Activated T-cell treated with anti-CD3 and anti-CD28 coated beads, Interleukin-2, amount 50 U/mL, for 1 hour (primary cell): Measurements from ENCODE around the gene CACNA1G.

Source experiments
- DNase-seq: peaks from one replicate; pipeline ENCODE4 v3.0.0-alpha.2; 2020

Gene CACNA1G

DNA sequence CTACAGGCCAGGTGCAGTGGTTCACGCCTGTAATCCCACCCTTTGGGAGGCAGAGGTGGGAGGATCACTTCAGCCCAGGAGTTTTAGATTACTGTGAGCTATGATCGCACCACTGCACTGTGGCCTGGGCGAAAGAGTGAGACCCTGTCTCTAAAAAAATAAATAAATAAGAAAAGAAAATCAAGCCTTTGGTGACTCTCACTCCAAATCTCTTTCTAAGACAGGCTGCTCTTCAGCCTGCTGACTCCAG is 75.1 kb downstream of the CACNA1G start:
- no peak for DNase-seq

DNA sequence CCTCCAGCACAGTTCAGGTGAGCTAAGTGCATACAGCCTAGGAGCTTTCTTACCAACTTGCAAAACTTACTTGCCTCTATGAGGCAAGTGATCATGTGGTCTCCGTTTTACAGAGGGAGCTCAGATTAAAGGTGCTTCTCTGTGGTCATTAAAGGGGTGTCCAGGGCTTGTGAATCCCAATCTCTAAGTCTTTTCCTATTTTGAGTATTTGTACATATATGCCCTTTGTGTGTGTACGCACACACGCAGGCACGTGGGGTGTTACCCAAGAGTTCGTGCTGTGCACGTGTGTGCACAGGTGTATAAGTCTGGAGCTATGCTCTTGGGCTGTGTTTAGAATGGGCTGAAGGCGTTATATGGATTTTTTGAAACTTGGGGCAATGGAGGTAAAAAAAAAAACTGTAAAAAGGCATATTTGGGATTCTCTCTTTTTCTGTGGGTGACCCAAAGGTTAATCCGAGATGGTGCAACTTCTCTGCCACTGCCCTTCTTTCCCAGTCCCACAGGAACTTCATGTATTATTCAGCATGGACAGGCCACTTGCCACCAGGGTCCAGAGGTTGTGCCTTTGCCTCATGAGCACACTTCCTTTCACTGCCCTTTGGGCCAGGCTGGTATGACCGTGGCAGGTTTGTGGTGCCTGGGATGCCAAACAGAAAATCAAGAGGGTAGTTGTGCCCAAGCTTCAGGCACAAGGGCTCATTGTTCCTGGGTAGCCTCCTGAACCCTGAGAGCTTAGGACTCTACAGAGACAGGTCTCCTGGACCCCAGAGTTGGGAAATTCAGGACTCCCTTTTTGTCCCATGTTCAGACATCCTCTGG is 75.7 kb downstream of the CACNA1G start:
- no peak for DNase-seq

DNA sequence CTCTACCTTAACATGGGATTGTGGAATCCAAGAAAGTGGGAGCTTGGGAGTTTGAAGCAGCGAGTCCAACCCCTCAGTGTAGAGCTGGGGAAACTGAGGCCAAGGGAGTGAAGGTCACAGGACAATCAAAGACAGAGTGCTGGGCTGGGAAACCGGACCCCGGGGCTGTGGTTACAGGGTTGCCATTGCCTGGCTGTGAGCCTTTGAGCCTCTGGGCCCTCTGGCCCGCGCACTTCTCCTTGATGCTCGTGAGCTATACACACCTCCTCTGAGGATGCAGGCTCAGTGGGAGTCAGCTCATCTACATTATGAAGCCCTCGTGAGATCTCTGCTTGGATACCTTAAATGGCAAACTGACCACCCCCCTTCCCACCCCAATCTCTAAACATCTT is 76.3 kb downstream of the CACNA1G start:
- no peak for DNase-seq

DNA sequence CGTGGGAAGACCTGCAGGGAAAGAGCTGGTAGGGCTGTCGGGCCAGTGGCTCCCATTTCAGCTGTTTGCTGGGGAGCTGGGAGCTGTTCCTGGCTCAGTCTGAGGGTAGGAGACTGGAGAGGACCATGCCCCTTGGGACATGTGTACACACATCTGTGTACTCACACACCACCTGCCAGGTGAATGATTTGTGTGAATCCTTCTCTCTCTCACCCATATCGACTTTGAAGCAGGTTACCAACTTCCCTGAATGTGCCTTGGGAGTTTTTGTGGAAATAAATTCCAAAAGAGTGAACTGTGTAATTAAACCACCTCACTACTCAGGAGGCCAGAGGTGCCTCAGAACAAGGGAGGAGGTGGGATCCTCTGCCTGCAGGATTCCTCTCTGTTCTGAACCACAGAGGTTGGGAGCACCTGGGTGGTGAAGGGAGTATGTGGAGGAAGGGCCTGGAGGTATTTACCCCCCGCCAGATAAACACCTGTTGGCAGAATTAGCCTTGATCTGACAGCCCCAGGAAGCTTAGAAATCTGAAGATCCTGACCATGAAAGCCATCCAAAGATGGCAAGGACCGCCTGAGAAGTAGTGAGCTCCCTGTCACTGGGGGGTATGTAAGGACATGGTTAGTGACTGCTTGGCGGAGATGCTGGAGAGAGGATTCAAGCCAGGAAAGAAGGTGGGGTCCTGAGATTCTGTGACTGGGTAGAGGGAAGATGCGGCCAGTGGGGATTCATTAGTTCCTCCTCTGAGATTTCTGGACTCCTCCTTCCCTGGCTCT is 77.5 kb downstream of the CACNA1G start:
- no peak for DNase-seq

DNA sequence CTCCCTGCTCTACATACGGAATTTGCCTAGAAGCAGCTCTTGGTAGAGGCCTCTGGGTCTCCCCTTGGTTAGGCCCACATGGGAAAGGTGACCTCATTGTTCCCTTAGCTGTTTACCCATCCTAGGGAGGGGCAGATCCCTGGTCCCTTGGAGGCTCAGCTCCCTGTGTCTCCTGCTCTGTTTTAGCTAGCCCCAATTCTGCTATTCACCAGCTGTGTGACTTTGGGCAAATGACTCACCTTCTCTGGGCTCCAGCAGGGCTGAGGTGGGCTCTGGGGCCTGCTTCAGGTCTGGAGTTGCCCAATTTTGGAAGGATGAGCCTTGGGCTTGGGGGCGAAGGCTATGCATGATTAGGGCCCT is 78.1 kb downstream of the CACNA1G start:
- DNase-seq: no peak

DNA sequence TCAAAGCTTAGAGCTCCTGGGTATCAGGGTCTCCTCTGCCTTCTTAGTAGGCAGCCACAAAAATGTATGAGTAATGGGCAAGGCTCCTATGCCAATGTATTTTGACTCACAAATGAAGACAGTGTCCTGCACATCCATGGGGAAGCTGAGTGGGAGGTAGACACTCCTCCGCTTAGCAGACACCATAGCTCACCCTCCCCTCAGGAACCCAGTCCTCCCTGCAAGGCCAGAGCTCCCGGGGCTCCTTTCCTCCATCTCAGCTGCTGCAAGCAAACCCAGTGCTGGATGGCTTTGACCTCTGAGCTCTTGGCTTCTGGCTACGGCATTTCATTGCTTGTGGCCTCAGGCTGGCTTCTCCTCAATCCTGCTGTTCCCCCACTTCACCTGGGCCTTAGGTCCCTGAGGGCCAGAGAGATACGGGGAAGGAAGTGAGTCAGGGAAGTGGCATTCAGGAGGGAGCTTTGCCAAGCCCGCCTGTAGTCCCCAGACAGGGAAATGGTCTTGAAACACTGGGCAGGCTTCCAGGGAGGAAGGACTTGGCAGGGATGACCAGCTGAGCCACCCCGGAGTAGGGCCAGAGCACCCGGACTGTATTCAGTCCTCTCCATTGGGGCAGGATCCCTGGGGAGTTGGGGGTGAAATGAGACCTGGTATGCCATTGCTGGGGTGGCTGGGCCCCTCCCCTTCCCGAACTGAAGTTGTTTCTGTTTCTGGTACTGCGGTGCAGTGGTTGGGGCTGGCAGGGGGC is 78.6 kb downstream of the CACNA1G start:
- no peak for DNase-seq

DNA sequence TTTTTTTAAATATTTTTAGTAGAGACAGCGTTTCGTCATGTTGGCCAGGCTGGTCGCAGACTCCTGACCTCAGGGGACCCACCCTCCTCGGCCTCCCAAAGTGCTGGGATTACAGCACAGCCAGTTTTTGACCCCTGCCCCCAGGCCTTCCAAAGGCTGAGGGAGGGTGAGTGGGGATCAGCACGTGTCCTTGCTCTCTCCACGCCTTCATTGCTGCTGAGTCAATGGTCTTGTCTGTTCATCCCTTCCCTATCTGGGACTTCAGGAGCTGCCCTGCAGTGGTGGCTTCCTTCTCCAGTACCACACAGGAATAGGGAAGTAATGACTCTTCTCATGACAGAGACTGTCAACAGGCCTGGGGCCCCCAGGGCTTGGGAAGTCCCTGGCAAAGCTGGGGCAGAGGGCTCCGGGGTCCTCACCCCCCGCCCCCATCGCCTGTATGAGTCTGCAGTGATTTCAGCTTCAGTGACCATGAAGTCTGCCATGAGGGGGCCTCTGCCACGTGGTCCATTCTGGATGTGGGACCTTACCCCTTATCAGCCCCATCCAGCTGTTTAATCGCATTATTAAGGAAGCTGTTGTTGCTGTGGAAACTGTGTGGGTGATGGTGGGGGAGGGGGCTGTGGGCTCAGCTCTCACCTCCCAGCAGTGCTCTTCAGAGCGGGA is 80.3 kb downstream of the CACNA1G start:
- DNase-seq: no peak

DNA sequence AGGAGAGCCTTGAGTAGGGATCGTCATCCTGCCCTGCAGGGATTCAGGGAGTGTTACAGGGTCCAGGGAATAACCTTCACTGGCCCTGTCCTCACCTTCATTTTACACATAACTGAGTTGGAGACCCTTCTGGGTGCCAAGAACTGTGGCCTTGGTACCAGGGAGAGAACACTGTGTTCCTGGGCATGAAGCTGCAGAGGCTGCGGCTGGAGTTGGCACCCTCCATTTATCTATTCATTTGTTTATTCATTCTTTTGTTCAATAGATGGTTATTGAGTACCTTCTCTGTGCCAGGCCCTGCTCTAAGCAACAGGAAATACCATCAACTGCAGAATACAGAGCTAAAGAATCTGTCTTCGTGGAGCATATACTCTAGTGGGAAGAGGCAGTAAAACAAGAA is 80.8 kb downstream of the CACNA1G start:
- DNase-seq: no peak

DNA sequence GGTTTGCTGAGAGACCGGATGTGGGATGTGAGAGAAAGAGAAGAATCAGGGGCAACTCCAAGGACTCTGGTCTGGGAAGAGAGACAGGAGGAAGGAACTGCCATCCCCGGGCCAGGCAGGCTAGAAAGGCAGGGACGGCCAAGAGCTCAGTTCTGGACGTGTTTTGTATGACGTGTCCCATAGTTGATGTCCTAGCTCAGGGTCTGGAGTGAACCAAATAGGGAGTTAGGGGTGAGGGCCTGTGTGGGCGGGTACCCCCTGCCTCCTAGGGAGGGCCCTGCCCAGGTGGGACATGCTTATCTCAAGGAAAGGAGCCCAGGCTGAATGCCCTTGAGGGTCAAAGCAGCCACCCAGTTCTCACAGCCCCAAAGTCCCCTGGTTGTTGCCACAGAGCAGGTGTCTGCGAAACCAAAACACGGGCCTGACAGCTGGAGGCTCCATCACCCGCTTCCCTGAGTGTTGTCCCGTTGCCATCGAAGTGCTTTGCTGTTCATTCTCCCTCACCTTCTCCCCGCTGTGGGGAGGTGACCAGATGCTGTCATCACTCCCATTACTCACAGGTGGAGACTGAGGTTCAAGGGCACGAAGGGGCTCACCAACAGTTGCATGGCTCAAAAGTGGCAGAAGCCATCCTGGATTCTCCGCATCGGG is 81.7 kb downstream of the CACNA1G start:
- no peak for DNase-seq

DNA sequence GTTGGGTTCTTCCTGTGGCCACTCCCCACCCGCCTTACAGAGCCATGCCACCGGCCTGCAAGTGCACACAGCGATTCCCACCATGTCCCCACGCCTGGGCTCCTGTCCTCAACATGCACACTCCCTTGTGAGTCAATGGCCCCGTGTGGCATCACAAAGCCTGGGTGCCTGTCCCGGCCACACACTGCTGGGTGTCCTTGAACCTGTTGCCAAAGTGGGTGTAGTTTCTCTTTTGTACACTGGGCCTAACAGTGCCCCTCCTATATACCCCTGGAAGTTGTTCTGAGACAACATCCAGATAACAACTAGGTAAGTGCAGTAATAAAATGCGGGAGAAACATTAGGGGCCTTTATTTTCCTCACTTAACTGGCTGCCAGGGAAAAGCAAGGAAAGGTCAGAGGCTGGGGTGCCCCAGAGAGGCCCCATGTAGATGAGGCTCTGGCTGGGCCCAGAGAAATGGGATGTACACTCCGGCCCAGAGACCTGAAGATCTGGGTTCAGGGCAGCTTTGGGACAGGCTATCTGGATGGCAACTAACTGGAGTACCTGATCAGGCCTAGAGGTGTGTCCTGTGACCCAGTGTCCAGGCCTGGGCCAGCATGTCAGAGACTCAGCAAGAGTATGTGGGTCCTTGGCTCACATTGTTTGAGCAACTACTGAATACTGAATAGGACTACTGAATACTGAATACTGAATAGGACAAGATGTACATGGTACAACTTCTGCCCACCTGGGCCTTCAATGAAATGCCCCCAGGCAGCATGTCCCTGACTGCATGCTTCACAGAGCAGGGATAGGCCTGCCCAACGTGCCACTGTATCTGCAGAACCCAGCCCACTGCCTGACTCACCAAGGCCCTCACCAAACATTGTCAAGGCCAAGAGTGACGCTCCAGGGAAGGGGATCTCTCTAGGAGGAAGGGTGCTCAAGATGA is 82.5 kb downstream of the CACNA1G start:
- no peak for DNase-seq

DNA sequence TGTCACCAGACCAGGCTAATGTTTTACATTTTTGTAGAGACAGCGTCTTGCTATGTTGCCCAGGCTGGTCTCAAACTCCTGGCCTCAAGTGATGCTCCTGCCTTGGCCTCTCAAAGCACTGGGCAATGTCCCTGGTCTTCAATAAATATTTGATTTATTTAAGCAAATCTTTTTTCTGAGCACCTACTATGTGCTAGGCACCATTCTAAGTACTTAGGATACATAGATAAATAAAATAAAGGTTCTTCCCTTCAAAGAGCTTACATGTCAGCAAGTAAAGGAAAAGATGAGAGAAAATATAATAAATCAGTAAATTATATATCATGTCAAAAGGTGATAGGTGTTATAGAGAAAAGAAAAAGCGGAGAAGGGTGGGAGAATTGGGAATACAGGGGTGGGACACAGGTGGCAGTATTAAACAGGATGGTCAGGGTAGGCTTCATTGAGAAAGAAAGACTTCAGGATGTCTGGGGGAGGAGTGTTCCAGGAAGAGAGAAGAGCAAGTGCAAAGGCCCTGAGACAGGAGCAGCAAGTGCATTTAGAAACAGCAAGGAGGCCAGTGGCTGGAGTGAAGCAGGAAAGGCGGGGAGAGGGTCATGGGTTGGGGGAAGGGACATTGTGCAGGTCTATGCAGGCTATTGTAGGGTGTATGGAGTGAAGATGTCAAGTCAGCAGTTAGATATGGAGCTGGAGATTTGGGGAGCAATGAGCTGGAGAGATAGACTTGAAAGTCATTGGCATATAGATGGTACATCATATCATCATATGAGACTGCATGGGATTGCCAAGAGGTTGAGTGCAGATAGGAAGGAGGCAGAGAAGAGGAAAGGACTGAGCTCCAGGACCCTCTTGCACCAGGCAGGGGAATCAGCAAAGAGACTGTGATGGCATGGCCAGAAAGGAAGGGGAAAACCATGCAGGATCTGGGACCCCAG is 85.5 kb downstream of the CACNA1G start:
- no peak for DNase-seq

DNA sequence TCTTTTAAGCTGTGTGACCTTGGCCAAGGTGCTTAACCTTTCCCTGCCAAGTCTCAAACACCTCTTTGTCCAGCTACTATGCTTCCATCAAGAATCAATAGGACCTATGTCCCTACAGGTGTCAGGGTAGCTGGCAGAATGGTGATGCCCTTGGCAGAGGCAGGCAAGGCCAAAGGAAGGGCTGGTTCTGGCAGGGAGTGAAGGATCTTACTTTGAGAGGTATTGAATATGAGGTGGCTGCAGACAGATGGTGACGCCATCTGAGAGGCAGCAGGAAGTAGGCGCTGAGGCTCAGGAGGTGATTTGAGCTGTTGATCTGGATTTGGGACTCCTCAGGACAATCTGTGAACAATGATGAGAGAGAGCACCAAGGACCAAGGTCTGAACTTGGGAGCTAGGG is 86.7 kb downstream of the CACNA1G start:
- DNase-seq: no peak

DNA sequence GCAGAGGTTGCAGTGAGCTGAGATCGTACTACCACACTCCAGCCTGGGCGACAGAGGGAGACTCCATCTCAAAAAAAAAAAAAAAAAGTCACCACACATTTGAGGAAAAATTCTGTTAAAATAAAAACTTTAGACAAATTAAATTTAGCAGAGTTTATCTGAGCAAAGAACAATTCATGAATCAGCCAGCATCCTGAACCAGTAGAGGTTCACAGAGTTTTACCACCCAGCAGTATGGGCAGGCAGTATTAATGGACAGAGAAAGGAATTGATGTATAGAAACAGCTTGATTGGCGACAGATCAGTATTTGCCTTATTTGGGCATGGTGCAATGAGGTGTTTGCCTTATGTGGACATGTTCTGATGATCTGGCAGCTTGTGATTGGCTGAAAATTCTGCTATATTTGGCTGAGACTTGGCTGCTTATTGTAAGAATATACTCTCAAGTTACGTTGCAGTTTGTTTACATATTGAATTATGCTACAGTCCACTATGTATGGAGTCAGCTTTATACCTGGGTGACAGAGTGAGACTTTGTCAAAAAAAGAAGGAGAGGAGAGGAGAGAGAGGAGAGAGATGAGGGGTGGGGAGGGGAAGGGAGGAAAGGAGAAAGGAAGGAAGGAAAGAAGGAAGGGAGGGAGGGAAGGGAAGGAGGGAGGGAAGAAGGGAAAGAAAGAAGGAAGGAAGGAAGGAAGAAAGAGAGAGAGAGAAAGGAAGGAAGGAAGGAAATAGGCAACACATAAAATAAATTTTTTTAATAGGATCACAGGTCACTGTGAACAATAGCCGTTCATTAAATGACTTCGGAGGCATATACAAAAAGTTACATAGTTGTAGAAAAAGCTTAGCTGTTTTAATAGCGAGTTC is 88.8 kb downstream of the CACNA1G start:
- DNase-seq: no peak

DNA sequence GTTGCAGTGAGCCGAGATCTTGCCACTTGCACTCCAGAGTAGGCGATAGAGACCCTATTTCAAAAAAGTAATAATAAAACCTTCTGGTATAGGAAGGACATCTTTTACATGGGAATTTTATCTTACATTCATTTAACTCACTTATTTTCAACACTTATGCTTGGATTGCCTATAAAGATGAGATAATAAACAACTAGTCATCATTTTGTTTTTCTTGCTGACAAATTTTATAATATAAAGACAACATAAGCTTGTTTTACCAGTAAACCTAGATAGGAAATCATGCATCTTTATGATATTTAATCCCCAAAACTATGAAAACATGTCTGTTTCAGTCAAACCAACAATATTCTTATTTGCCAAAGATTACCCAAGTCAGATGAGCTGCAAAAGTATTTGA is 91.1 kb downstream of the CACNA1G start:
- no peak for DNase-seq

DNA sequence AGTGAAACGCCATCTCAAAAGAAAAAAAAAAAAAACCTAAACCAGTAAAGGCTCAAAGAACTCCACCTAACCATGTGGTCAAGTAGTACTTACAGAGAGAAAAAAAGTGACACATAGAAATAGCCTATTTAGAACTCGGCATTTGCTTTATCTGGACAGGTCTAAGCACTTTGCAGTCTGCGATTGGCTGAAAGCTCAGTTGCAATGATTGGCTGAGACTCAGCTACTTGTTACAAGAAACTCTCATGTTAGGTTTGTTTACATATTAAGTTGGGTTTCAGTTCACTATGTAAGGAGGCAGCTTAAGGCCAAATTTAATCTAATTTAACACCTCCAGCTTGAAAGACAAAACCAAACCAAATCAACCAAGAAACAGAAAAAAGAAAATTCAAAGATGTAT is 93.2 kb downstream of the CACNA1G start:
- no peak for DNase-seq

DNA sequence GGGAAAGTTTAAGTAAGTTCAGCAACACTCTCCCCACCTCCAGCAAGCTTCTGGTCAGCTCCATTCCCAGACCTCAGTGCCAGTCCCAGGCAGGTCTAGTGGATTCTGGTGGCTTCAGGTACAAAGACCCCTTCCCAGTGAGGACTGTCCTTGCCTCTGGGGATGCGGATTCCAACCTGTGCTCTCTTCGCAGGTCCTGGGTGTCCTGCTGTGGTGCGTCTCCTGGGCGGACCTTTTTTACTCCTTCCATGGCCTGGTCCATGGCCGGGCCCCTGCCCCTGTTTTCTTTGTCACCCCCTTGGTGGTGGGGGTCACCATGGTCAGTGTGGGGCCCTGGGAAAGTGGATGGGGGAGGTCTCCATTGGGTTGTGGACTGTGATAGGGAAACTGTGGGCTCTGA is 96.0 kb downstream of the CACNA1G start:
- no peak for DNase-seq

DNA sequence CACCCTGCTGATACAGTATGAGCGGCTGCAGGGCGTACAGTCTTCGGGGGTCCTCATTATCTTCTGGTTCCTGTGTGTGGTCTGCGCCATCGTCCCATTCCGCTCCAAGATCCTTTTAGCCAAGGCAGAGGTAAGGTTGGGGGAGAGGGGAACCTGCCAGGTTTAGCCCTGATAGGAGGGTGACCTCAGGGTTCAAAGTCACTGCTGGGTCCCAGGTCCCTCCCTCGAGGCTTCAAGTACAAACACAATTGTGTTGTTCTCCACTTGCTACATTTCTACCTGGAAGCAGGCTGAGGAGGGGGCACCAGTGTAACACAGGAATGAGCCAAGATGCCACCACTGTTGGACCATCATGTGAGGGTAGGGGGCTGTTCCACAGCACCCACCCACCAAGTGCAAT is 96.5 kb downstream of the CACNA1G start:
- DNase-seq: no peak

DNA sequence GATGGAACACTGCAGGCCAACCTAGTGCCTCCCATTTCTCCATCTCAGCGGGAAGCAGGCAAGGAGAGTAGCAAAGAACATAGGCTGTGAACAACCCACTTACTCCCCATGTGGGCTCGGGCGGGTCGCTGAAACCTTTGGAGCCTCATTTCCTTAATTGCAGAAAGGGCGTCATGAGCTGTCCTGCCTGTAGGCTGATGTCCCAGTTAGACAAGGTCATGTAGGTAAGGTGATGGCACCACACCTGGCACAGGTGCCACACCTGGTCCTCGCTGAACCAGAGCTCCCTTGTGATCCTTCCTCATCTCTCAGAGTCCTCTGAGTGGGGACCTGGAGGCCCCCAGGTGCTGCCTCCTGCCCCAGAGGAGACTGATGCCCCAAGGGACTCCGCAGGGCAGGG is 97.1 kb downstream of the CACNA1G start:
- no peak for DNase-seq

DNA sequence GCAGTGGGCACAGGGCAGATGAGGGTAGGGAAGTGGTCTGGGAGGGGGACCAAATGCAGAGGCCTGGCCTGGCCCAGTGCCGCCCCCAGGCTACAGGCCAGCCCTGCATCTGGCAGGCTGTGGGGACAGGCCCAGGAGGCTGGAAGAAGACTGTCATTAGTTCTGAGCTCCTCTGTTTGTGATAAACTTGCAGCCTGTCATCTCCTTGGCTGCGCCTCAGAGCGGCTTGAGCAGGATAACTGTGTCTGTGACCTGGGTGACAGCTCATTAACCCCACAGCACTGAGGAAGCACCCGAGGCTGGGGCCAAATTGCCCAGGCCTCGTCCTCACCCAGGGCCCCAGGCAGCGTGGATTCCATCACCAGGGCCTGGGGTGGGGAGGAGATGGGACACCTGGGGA is 98.1 kb downstream of the CACNA1G start:
- no peak for DNase-seq

DNA sequence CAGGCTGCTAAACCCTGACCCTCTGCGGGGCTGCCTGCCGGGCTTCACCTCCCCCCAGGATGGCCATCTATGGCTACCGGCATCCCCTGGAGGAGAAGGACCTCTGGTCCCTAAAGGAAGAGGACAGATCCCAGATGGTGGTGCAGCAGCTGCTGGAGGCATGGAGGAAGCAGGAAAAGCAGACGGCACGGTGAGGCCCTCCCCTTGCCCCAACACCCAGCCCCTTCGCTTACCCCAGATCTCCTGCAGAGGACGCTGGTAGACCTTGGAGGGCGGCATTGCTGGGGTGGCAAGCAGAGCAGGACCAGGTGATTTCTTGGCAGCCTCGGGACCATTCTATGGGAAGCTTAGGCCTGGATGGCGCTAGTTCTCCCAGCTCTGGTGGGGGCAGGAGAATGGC is 98.7 kb downstream of the CACNA1G start:
- no peak for DNase-seq
